Cerebellar cortex (tissue), 1 donor: ENCODE data around the gene MSLN.

ENCODE experiments used
- DNase-seq: peaks from one replicate; pipeline ENCODE4 v3.0.0-alpha.2; 2015; ENCODE audit warnings: low spot score

Gene MSLN

GRCh38 chr16:760545-761343 is at the start of gene MSLN:
Gene MSLN (plus strand): TSS chr16:760734. CDS start chr16:762681, 1,947 bp downstream.
- no peak for DNase-seq

GRCh38 chr16:711084-711483 is 49.5 kb upstream of the MSLN start:
- no peak for DNase-seq

GRCh38 chr16:711548-712320 is 48.8 kb upstream of the MSLN start:
- DNase-seq = peak; percentile 78

- DNase-seq = peak; percentile 84
Observed at GRCh38 chr16:712740-713250, 47.7 kb upstream of the MSLN start.

GRCh38 chr16:714079-714478 is 46.5 kb upstream of the MSLN start:
- no peak for DNase-seq

GRCh38 chr16:714558-715476 is 45.7 kb upstream of the MSLN start, which contains the start of gene METRN:
Gene METRN (plus strand): TSS chr16:715118. CDS start chr16:715290, 172 bp downstream.
- DNase-seq = peak; percentile 82

GRCh38 chr16:715477-716199 is 44.9 kb upstream of the MSLN start:
- DNase-seq = no peak

GRCh38 chr16:716200-716568 is 44.4 kb upstream of the MSLN start:
- DNase-seq = peak; percentile 81

- no peak for DNase-seq
Observed at GRCh38 chr16:716768-717325, 43.7 kb upstream of the MSLN start.

GRCh38 chr16:717450-718245 is 42.9 kb upstream of the MSLN start:
- no peak for DNase-seq

GRCh38 chr16:718389-718788 is 42.1 kb upstream of the MSLN start:
- no peak for DNase-seq

- no peak for DNase-seq
Observed at GRCh38 chr16:718922-719321, 41.6 kb upstream of the MSLN start.

GRCh38 chr16:719815-720446 is 40.6 kb upstream of the MSLN start:
- DNase-seq = peak; percentile 69

- DNase-seq = peak; percentile 86
Observed at GRCh38 chr16:720447-720989, 40.0 kb upstream of the MSLN start.

GRCh38 chr16:720990-721764 is 39.4 kb upstream of the MSLN start, which contains the start of gene ANTKMT:
Gene ANTKMT (plus strand): TSS chr16:721146. CDS start chr16:721275, 129 bp downstream.
- DNase-seq = peak; percentile 82

GRCh38 chr16:721765-722540 is 38.6 kb upstream of the MSLN start:
- no peak for DNase-seq

GRCh38 chr16:722835-723633 is 37.5 kb upstream of the MSLN start:
- DNase-seq = no peak
